ENCODE measurements around the gene TYW1B.
"Not testable (repeated sequence)": the region's sequence is repeated elsewhere in the genome, so short reads cannot be mapped to it uniquely, and the experiment has no call there.

TYW1B gene

DNA sequence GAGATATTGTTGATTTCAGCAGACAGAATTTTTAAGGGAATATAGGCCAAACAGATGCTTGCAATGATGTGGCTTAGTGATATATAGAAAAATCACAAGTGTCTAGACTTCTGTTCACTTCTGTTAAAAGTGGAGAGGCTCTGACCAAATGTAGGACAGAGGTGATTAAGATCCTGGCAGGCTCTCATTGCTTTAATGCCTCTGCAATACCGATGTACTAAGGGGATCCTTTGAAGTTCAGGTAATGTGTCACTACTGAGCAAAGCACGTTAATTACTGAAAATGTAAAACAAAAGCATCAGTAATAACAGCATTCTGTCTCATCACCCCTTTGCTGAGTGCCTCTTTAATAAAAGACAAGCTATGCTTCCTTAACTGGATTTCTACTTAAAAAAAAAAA is 131.4 kb downstream of the TYW1B start:
- not testable (repeated sequence) for DNase-seq

GRCh38 chr7:72695482-72695881 is 132.5 kb downstream of the TYW1B start:
- not testable (repeated sequence) for DNase-seq

GRCh38 chr7:72691442-72691841 is 136.6 kb downstream of the TYW1B start:
- not testable (repeated sequence) for DNase-seq

DNA sequence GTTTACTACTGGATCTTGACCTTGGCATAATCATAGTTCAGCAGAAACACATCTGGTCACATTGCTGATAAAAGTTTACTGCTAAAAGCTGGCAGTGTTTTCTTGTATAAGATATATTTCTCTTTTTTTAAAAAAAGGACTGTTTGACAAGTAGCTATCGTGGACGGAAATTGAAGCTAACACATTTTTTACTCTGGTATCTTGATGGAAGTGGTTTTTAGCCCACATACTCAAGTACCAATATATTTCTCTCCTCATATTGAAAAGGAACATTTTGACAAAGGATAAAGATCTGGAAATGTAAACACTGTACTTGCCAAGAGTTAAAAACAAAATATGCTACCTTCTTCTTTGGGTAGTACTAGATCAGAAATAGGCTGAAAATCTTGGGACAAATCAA is 137.8 kb downstream of the TYW1B start:
- not testable (repeated sequence) for DNase-seq

GRCh38 chr7:72689344-72689743 is 138.7 kb downstream of the TYW1B start:
- DNase-seq, result not testable (repeated sequence)

GRCh38 chr7:72681211-72681610 is 146.8 kb downstream of the TYW1B start:
- not testable (repeated sequence) for DNase-seq

- DNase-seq, result not testable (repeated sequence)
These were observed 151.1 kb downstream of the TYW1B start for GRCh38 chr7:72676880-72677279.

DNA sequence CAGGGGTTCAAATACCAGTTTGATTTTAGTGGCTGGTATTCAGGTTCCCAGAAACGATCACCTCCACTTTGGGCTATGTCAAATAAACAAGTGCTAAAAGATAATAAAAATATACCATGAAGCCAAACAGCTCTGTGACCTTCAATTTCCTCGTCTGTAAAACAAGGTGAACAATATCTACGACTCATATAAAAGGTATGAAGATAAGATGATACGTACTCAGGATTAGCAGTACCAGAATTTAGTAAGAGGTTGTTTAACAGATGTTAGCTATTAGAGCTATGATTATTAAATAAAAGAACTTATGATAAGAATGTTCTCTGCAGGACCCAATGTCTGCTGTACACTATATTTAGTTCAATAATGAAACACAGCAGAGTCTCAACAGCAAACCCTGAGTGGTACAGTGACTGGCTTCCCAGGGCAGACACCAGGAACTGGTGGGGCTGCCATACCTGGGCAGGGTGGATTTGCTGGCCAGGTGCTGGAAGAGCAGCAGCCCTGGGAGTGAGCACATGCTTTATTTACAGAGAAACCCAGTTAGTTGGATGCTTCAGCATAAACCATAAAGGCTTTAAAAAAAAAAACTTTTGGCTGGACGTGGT is 151.8 kb downstream of the TYW1B start:
- not testable (repeated sequence) for DNase-seq

- not testable (repeated sequence) for DNase-seq
These were observed 152.3 kb downstream of the TYW1B start for GRCh38 chr7:72675686-72676085.

DNA sequence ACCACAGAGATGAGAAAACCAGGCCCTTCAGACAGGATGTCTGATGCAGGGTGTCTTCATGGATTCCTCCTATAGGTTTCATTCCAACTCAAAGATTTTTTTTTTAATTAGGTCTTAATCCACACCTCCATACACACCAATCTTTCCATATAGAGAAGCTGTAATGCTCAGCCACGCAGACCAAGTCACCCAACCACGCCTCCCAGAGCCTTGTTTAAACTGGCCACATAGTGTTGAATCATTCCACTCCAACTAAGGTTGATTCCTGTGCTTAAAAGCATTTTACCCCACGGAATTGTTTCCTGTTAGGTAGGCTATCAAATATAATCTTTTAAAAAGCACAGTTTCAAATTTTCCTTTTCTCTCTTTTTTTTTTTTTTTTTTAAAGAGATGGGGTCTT is 153.6 kb downstream of the TYW1B start:
- DNase-seq, result no peak

DNA sequence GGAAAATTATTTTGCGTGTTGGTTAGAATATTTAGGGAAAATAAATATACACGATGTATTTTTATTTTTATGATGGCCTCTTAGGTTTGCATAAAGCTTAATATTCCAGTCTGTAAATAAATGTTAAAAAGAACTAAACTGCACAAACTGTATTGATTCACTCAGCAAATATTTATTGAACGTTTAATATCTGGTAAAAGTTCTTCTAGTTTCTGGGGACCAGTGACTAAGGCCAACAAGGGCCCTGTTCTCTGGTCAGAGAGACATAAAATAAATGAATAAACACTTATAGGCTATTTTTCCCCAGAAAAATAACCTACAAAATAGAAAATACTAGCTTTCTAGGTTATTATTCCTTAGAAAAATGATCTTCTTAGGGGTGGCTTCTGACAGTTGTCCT is 157.2 kb downstream of the TYW1B start:
- not testable (repeated sequence) for DNase-seq

- DNase-seq, result not testable (repeated sequence)
These were observed 159.6 kb downstream of the TYW1B start for GRCh38 chr7:72668435-72668834.

GRCh38 chr7:72667049-72667448 is 161.0 kb downstream of the TYW1B start:
- DNase-seq, result not testable (repeated sequence)

- DNase-seq, result not testable (repeated sequence)
These were observed 179.4 kb downstream of the TYW1B start for GRCh38 chr7:72648574-72648973.

GRCh38 chr7:72643708-72644107 is 184.3 kb downstream of the TYW1B start:
- not testable (repeated sequence) for DNase-seq

- DNase-seq, result not testable (repeated sequence)
These were observed 186.3 kb downstream of the TYW1B start for GRCh38 chr7:72641485-72642248.

GRCh38 chr7:72640740-72641139 is 187.3 kb downstream of the TYW1B start:
- not testable (repeated sequence) for DNase-seq

DNA sequence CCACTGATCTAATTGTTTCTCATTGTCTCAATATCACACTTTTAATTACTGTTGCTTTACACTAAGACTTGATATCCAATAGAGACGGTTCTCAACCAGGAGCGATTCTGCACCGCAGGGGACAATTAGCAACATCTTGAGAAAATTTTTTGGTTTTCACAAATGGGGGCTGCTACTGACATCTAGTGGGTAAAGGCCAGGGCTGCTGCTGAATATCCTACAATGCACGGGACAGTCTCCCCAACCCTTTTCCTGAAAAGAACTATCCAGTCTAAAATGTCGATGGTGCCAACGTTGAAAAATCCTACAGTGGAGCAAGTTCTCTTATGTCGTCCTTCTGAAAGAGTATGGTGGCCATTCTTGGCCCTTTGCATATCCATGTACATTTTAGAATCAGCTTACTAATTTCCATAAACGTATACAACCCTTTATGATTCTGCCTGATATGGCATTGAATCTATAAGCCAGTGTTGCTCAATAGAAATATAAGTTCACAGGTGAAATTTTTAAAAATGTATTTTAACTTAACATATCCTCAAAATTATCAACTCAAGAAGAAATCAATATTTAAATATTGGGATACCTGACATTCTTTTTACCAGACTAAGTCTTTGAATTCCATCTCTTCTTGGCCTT is 192.6 kb downstream of the TYW1B start:
- DNase-seq, result not testable (repeated sequence)

- DNase-seq, result not testable (repeated sequence)
These were observed 195.2 kb downstream of the TYW1B start for GRCh38 chr7:72632765-72633292.

GRCh38 chr7:72628375-72628774 is 199.6 kb downstream of the TYW1B start:
- not testable (repeated sequence) for DNase-seq

- DNase-seq, result not testable (repeated sequence)
These were observed 201.5 kb downstream of the TYW1B start for GRCh38 chr7:72626428-72627011.

- DNase-seq, result not testable (repeated sequence)
These were observed 202.1 kb downstream of the TYW1B start for GRCh38 chr7:72625721-72626423.
